Measurements from ENCODE around the gene NT5C.

NT5C gene

GRCh38 chr17:75114552-75115314 is 16.8 kb downstream of the NT5C start:
- H3K4me3 ChIP-seq (ENCODE audit: low read depth, low read length): peak overlapping the region; percentile 61
- H3K27me3 ChIP-seq (replicated peaks): no peaks in the 10 kb centered on the region
- DNase-seq: no peak
- no peak overlapping the region for H3K27ac ChIP-seq
- in situ Hi-C loops (cut with HindIII; ENCODE audit: low pct_ligation_motif_present, low sequenced_read_pairs): no loop called here
- peaks cover 2% of the 10 kb centered on the region for H3K36me3 ChIP-seq (replicated peaks)
- no peak for TF ChIP-seq CTCF (IDR thresholded peaks at IDR 0.05; ENCODE audit: low read depth, low read length, missing control alignments)

- Histone ChIP-seq H3K27ac (no peak overlapping the region), H3K4me3 (ENCODE audit: low read depth, low read length) (peak overlapping the region; percentile 61), H3K27me3 (replicated peaks) (no peaks in the 10 kb centered on the region), H3K36me3 (replicated peaks) (peaks cover 2% of the 10 kb centered on the region)
- peak; percentile 94 for TF ChIP-seq CTCF (IDR thresholded peaks at IDR 0.05; ENCODE audit: low read depth, low read length, missing control alignments)
- in situ Hi-C loops (cut with HindIII; ENCODE audit: low pct_ligation_motif_present, low sequenced_read_pairs): no loop called here
- DNase-seq: peak; percentile 82
These were observed 17.6 kb downstream of the NT5C start for GRCh38 chr17:75113798-75114551.

- no peak for TF ChIP-seq CTCF (IDR thresholded peaks at IDR 0.05; ENCODE audit: low read depth, low read length, missing control alignments)
- in situ Hi-C loops (cut with HindIII; ENCODE audit: low pct_ligation_motif_present, low sequenced_read_pairs): no loop called here
- Histone ChIP-seq H3K27ac (no peak overlapping the region), H3K4me3 (ENCODE audit: low read depth, low read length) (no peak overlapping the region), H3K36me3 (replicated peaks) (peaks cover 2% of the 10 kb centered on the region), H3K27me3 (replicated peaks) (no peaks in the 10 kb centered on the region)
- DNase-seq: no peak
These were observed 19.7 kb downstream of the NT5C start for GRCh38 chr17:75111777-75112335.

- no peaks in the 10 kb centered on the region for H3K27me3 ChIP-seq (replicated peaks)
- H3K27ac ChIP-seq: no peak overlapping the region
- H3K36me3 ChIP-seq (replicated peaks): no peaks in the 10 kb centered on the region
- TF ChIP-seq CTCF (IDR thresholded peaks at IDR 0.05; ENCODE audit: low read depth, low read length, missing control alignments): no peak
- peak overlapping the region; percentile 76 for H3K4me3 ChIP-seq (ENCODE audit: low read depth, low read length)
- no peak for DNase-seq
- in situ Hi-C loops (cut with HindIII; ENCODE audit: low pct_ligation_motif_present, low sequenced_read_pairs): no loop called here
These were observed 21.2 kb downstream of the NT5C start for GRCh38 chr17:75110234-75110937.

- in situ Hi-C loops (cut with HindIII; ENCODE audit: low pct_ligation_motif_present, low sequenced_read_pairs): no loop called here
- Histone ChIP-seq H3K27ac (no peak within 1 kb of the TSS), H3K4me3 (ENCODE audit: low read depth, low read length) (peak within 1 kb of the TSS; percentile 76), H3K36me3 (replicated peaks) (no peaks in the 10 kb centered on the region), H3K27me3 (replicated peaks) (no peaks in the 10 kb centered on the region)
- DNase-seq: peak; percentile 69
- TF ChIP-seq CTCF (IDR thresholded peaks at IDR 0.05; ENCODE audit: low read depth, low read length, missing control alignments): no peak
These were observed 21.9 kb downstream of the NT5C start, which contains the start of gene ARMC7 for GRCh38 chr17:75109407-75110233. Gene ARMC7 (plus strand): TSS chr17:75109969. CDS start chr17:75110289, 320 bp downstream.
